HG03103 (cell line): ENCODE measurements around the gene PITRM1.

Experiments
- ATAC-seq: cut with Tn5 transposase; IDR thresholded peaks from one replicate; pipeline ENCODE4 v1.9.1; 2021; ENCODE audit warnings: low read depth; ENCODE audit not compliant: unreplicated experiment

PITRM1 gene

GRCh38 chr10:3124412-3125175, 48.0 kb downstream of the PITRM1 start:
- no peak for ATAC-seq

GRCh38 chr10:3123571-3124411, 48.8 kb downstream of the PITRM1 start:
- ATAC-seq = no peak

- ATAC-seq = no peak
Observed at GRCh38 chr10:3122486-3123205, 49.9 kb downstream of the PITRM1 start.

- ATAC-seq = no peak
Observed at GRCh38 chr10:3122034-3122433, 50.5 kb downstream of the PITRM1 start.

GRCh38 chr10:3119796-3120459, 52.7 kb downstream of the PITRM1 start:
- no peak for ATAC-seq

- no peak for ATAC-seq
Observed at GRCh38 chr10:3118641-3119091, 53.9 kb downstream of the PITRM1 start.

- ATAC-seq = no peak
Observed at GRCh38 chr10:3117486-3117885, 55.1 kb downstream of the PITRM1 start.

GRCh38 chr10:3116508-3117100, 56.0 kb downstream of the PITRM1 start:
- no peak for ATAC-seq

GRCh38 chr10:3115685-3116084, 56.9 kb downstream of the PITRM1 start:
- no peak for ATAC-seq

GRCh38 chr10:3113343-3113720, 59.2 kb downstream of the PITRM1 start:
- no peak for ATAC-seq

GRCh38 chr10:3111621-3112163, 60.9 kb downstream of the PITRM1 start:
- no peak for ATAC-seq

- no peak for ATAC-seq
Observed at GRCh38 chr10:3110782-3111620, 61.6 kb downstream of the PITRM1 start.

- no peak for ATAC-seq
Observed at GRCh38 chr10:3109633-3110032, 62.9 kb downstream of the PITRM1 start.

- ATAC-seq = no peak
Observed at GRCh38 chr10:3109196-3109595, 63.4 kb downstream of the PITRM1 start.

- no peak for ATAC-seq
Observed at GRCh38 chr10:3108575-3109105, 63.9 kb downstream of the PITRM1 start.

- no peak for ATAC-seq
Observed at GRCh38 chr10:3108033-3108432, 64.5 kb downstream of the PITRM1 start.

GRCh38 chr10:3107426-3107961, 65.1 kb downstream of the PITRM1 start:
- no peak for ATAC-seq

- ATAC-seq = no peak
Observed at GRCh38 chr10:3106928-3107425, 65.6 kb downstream of the PITRM1 start.
